HAP-1 (cell line): ENCODE data around the gene SZT2.
"Not testable (repeated sequence)": the region's sequence is repeated elsewhere in the genome, so short reads cannot be mapped to it uniquely, and the experiment has no call there.

ENCODE experiments used
- DNase-seq, 2 experiments: peaks; one replicate each; pipeline ENCODE4 v3.0.0-alpha.2; 2016 to 2020; ENCODE audit warnings: low spot score in 2 of 2
- H3K27me3 ChIP-seq: fragments of 250-450 bp; sonication (Bioruptor Pico); 2 replicates; pipeline ENCODE4 v1.5.1; 2020; ENCODE audit warnings: low read depth, mild to moderate bottlenecking, moderate library complexity
- H3K36me3 ChIP-seq: fragments of 250-450 bp; sonication (Bioruptor Pico); replicated peaks from 2 replicates; pipeline ENCODE4 v1.5.1; 2020; ENCODE audit warnings: mild to moderate bottlenecking
- H3K4me1 ChIP-seq: fragments of 250-450 bp; sonication (Bioruptor Pico); 2 replicates; pipeline ENCODE4 v1.5.1; 2020; ENCODE audit warnings: mild to moderate bottlenecking
- H3K4me3 ChIP-seq: fragments of 250-450 bp; sonication (Bioruptor Pico); 2 replicates; pipeline ENCODE4 v1.5.1; 2020; ENCODE audit warnings: mild to moderate bottlenecking, moderate library complexity
- H3K9me3 ChIP-seq: fragments of 250-450 bp; sonication (Bioruptor Pico); 2 replicates; pipeline ENCODE4 v1.5.1; 2020; ENCODE audit warnings: mild to moderate bottlenecking, moderate library complexity
- in situ Hi-C: fragments of 300-500 bp; cut with MboI; formaldehyde crosslinking; loops from 3 replicates; pipeline ENCODE4 v1.14.3; 2020; ENCODE audit warnings: low sequenced_read_pairs, inconsistent platforms, mixed read lengths

SZT2 gene

GRCh38 chr1:43367904-43368645 is 21.6 kb upstream of the SZT2 start, which contains the start of gene ELOVL1:
ELOVL1 (minus strand) TSS chr1:43368011; CDS start chr1:43365609, 2,402 bp downstream.
- peak; percentile 82 to 95 for DNase-seq
- in situ Hi-C loops, result no loop called here
- Histone ChIP-seq H3K4me1 (peaks cover 13% of the 10 kb centered on the region), H3K27me3 (no peaks in the 10 kb centered on the region), H3K36me3 (peaks cover 26% of the 10 kb centered on the region), H3K9me3 (no peaks in the 10 kb centered on the region), H3K4me3 (peak within 1 kb of the TSS; percentile 72)

GRCh38 chr1:43368646-43369020 is 21.1 kb upstream of the SZT2 start:
- Histone ChIP-seq H3K36me3 (peaks cover 20% of the 10 kb centered on the region), H3K4me1 (peaks cover 13% of the 10 kb centered on the region), H3K4me3 (peak overlapping the region; percentile 72), H3K27me3 (no peaks in the 10 kb centered on the region), H3K9me3 (no peaks in the 10 kb centered on the region)
- DNase-seq, result no peak
- in situ Hi-C loops, result no loop called here

GRCh38 chr1:43369779-43370178 is 19.9 kb upstream of the SZT2 start:
- peaks cover 13% of the 10 kb centered on the region for H3K4me1 ChIP-seq
- H3K36me3 ChIP-seq, H3K27me3 ChIP-seq, in situ Hi-C loops, DNase-seq, H3K9me3 ChIP-seq, H3K4me3 ChIP-seq: not testable (repeated sequence)

- H3K4me3 ChIP-seq, result no peak overlapping the region
- in situ Hi-C loops, result no loop called here
- DNase-seq, result no peak
- peaks cover under 1% of the 10 kb centered on the region for H3K36me3 ChIP-seq
- H3K9me3 ChIP-seq, result no peaks in the 10 kb centered on the region
- peaks cover 13% of the 10 kb centered on the region for H3K4me1 ChIP-seq
- no peaks in the 10 kb centered on the region for H3K27me3 ChIP-seq
Observed at GRCh38 chr1:43370564-43370963, 19.1 kb upstream of the SZT2 start.

GRCh38 chr1:43372172-43372571 is 17.5 kb upstream of the SZT2 start:
- Histone ChIP-seq H3K4me1 (peaks cover 7% of the 10 kb centered on the region; the same call in 1 of the 2 replicates), H3K4me3 (no peak overlapping the region), H3K27me3 (no peaks in the 10 kb centered on the region), H3K36me3 (no peaks in the 10 kb centered on the region; the same call in 1 of the 2 replicates), H3K9me3 (no peaks in the 10 kb centered on the region)
- in situ Hi-C loops, result no loop called here
- DNase-seq, result no peak

- Histone ChIP-seq H3K4me3 (no peak overlapping the region), H3K4me1 (peaks cover 7% of the 10 kb centered on the region; the same call in 1 of the 2 replicates), H3K27me3 (no peaks in the 10 kb centered on the region), H3K9me3 (no peaks in the 10 kb centered on the region), H3K36me3 (no peaks in the 10 kb centered on the region)
- no peak for DNase-seq
- in situ Hi-C loops, result no loop called here
Observed at GRCh38 chr1:43373066-43373940, 16.4 kb upstream of the SZT2 start.

GRCh38 chr1:43376723-43377235 is 12.9 kb upstream of the SZT2 start:
- Histone ChIP-seq H3K4me3 (no peak overlapping the region), H3K9me3 (no peaks in the 10 kb centered on the region), H3K27me3 (no peaks in the 10 kb centered on the region), H3K36me3 (no peaks in the 10 kb centered on the region), H3K4me1 (no peaks in the 10 kb centered on the region)
- in situ Hi-C loops, result no loop called here
- no peak for DNase-seq

GRCh38 chr1:43377831-43378230 is 11.9 kb upstream of the SZT2 start:
- in situ Hi-C loops, result no loop called here

GRCh38 chr1:43379476-43379875 is 10.2 kb upstream of the SZT2 start:
- Histone ChIP-seq H3K36me3 (peaks cover 16% of the 10 kb centered on the region), H3K4me3 (no peak overlapping the region), H3K4me1 (no peaks in the 10 kb centered on the region), H3K27me3 (no peaks in the 10 kb centered on the region), H3K9me3 (no peaks in the 10 kb centered on the region)
- no peak for DNase-seq
- in situ Hi-C loops, result no loop called here

More at GRCh38 chr1:43377831-43378230, 11.9 kb upstream of the SZT2 start:
- no peak overlapping the region for H3K4me3 ChIP-seq
- no peaks in the 10 kb centered on the region for H3K4me1 ChIP-seq
- no peaks in the 10 kb centered on the region; the same call in 1 of the 2 replicates for H3K36me3 ChIP-seq
- no peak for DNase-seq
- no peaks in the 10 kb centered on the region for H3K27me3 ChIP-seq
- no peaks in the 10 kb centered on the region for H3K9me3 ChIP-seq

- DNase-seq, result no peak
- in situ Hi-C loops, result no loop called here
Observed at GRCh38 chr1:43381612-43382011, 8.1 kb upstream of the SZT2 start.

GRCh38 chr1:43382027-43382779 is 7.5 kb upstream of the SZT2 start:
- no peak for DNase-seq
- in situ Hi-C loops, result no loop called here
- H3K9me3 ChIP-seq, result no peaks in the 10 kb centered on the region
- no peak overlapping the region for H3K4me3 ChIP-seq
- no peaks in the 10 kb centered on the region for H3K4me1 ChIP-seq
- H3K27me3 ChIP-seq, result no peaks in the 10 kb centered on the region
- peaks cover 43% of the 10 kb centered on the region for H3K36me3 ChIP-seq

More at GRCh38 chr1:43381612-43382011, 8.1 kb upstream of the SZT2 start:
- Histone ChIP-seq H3K36me3 (peaks cover 38% of the 10 kb centered on the region), H3K4me1 (no peaks in the 10 kb centered on the region), H3K4me3 (no peak overlapping the region), H3K9me3 (no peaks in the 10 kb centered on the region), H3K27me3 (no peaks in the 10 kb centered on the region)

GRCh38 chr1:43383449-43383848 is 6.2 kb upstream of the SZT2 start:
- DNase-seq, result no peak
- Histone ChIP-seq H3K9me3 (no peaks in the 10 kb centered on the region), H3K27me3 (no peaks in the 10 kb centered on the region), H3K36me3 (peaks cover 45% of the 10 kb centered on the region), H3K4me3 (no peak overlapping the region), H3K4me1 (no peaks in the 10 kb centered on the region)
- in situ Hi-C loops, result no loop called here

GRCh38 chr1:43386676-43387075 is 3.0 kb upstream of the SZT2 start:
- no peaks in the 10 kb centered on the region for H3K27me3 ChIP-seq
- no peak overlapping the region for H3K4me3 ChIP-seq
- H3K36me3 ChIP-seq, result peaks cover 45% of the 10 kb centered on the region
- H3K4me1 ChIP-seq, result peaks cover 6% of the 10 kb centered on the region
- H3K9me3 ChIP-seq, result no peaks in the 10 kb centered on the region
- no peak for DNase-seq
- in situ Hi-C loops, result no loop called here
